NCI-H1694 (cell line): ENCODE measurements around the gene SIRT3.
"Not testable (repeated sequence)": the region's sequence is repeated elsewhere in the genome, so short reads cannot be mapped to it uniquely, and the experiment has no call there.

Experiments used
- DNase-seq: peaks from one replicate; lab custom pipeline; 2025; lab: John Stamatoyannopoulos, UW

SIRT3 gene

GRCh38 chr11:203056-203944 is 32.8 kb downstream of the SIRT3 start:
- no peak for DNase-seq

GRCh38 chr11:202490-202889 is 33.7 kb downstream of the SIRT3 start:
- no peak for DNase-seq

GRCh38 chr11:201966-202365 is 34.2 kb downstream of the SIRT3 start:
- DNase-seq: no peak

GRCh38 chr11:200224-201003 is 35.7 kb downstream of the SIRT3 start:
- no peak for DNase-seq

GRCh38 chr11:199782-200181 is 36.4 kb downstream of the SIRT3 start:
- DNase-seq: no peak

- no peak for DNase-seq
Measured at GRCh38 chr11:199004-199581, 37.0 kb downstream of the SIRT3 start.

- DNase-seq: no peak
Measured at GRCh38 chr11:198236-198806, 37.8 kb downstream of the SIRT3 start.

GRCh38 chr11:197741-198235 is 38.4 kb downstream of the SIRT3 start:
- DNase-seq: no peak

GRCh38 chr11:196786-197731 is 39.1 kb downstream of the SIRT3 start:
- DNase-seq: no peak

- DNase-seq: not testable (repeated sequence)
Measured at GRCh38 chr11:193481-193880, 42.7 kb downstream of the SIRT3 start.

- not testable (repeated sequence) for DNase-seq
Measured at GRCh38 chr11:192674-193128, 43.4 kb downstream of the SIRT3 start, which contains the start of gene SCGB1C1. TSS of gene SCGB1C1 (plus strand) at chr11:193078. CDS start at chr11:193100, 22 bp downstream.

GRCh38 chr11:191490-192478 is 44.4 kb downstream of the SIRT3 start:
- DNase-seq: not testable (repeated sequence)

GRCh38 chr11:190546-190945 is 45.6 kb downstream of the SIRT3 start:
- not testable (repeated sequence) for DNase-seq

GRCh38 chr11:189843-190311 is 46.3 kb downstream of the SIRT3 start:
- DNase-seq: not testable (repeated sequence)

- not testable (repeated sequence) for DNase-seq
Measured at GRCh38 chr11:189200-189783, 46.9 kb downstream of the SIRT3 start.

- not testable (repeated sequence) for DNase-seq
Measured at GRCh38 chr11:180242-180641, 55.9 kb downstream of the SIRT3 start.
